ENCODE data around the gene POLR1G. TPM values are rescaled to one million over a fixed set of nuclear protein-coding genes. Genes with fewer than 3 reads are reported as not detected.
A peak's percentile ranks its signal among the peaks of the same experiment; 100 is the strongest.

The POLR1G gene
- polyA plus RNA-seq, 3 donors: 0.81 to 1.5 (median 1.1) TPM

GRCh38 chr19:45364696-45365095 is 41.7 kb upstream of the POLR1G start:
- Histone ChIP-seq H3K27ac (ENCODE audit: low read depth in 1 of 2, low read length in 2 of 2) (no peak overlapping the region), H3K4me1 (ENCODE audit: control insufficient read depth in 1 of 2, insufficient read depth in 2 of 2, low read length in 2 of 2) (peaks cover 2% of the 10 kb centered on the region in 2 donors), H3K9me3 (replicated peaks in 1 of 2; ENCODE audit: control insufficient read depth in 1 of 2, insufficient read depth in 1 of 2, low read length in 2 of 2) (no peaks in the 10 kb centered on the region), H3K4me3 (replicated peaks in 1 of 3; ENCODE audit: low read depth in 2 of 3, low read length in 3 of 3) (no peak overlapping the region), H4K20me1 (ENCODE audit: insufficient read depth, low read length) (no peaks in the 10 kb centered on the region), H3K79me2 (ENCODE audit: insufficient read depth, low read length) (no peaks in the 10 kb centered on the region), H3K9ac (ENCODE audit: insufficient read depth, low read length, poor library complexity, severe bottlenecking) (no peak overlapping the region), H3K36me3 (replicated peaks in 1 of 2; ENCODE audit: control insufficient read depth in 1 of 2, insufficient read depth in 2 of 2, low read length in 2 of 2) (peaks cover 26 to 32% of the 10 kb centered on the region in 2 donors), H3K4me2 (replicated peaks; ENCODE audit: extremely low read depth, low read length, poor library complexity, severe bottlenecking) (no peak overlapping the region), H3K27me3 (ENCODE audit: control insufficient read depth in 2 of 2, insufficient read depth in 2 of 2, low read length in 2 of 2) (no peaks in the 10 kb centered on the region), H2AFZ (ENCODE audit: insufficient read depth, low read depth, low read length, poor library complexity, severe bottlenecking) (no peak overlapping the region)
- TF ChIP-seq CTCF (IDR thresholded peaks at IDR 0.05): no peak
- Mint-ChIP-seq H3K27me3 (ENCODE audit: low read depth in 3 of 3) (no peaks in the 10 kb centered on the region), H3K4me1 (peaks cover 8% of the 10 kb centered on the region), H3K9me3 (no peaks in the 10 kb centered on the region), H3K4me3 (no peak overlapping the region), H3K27ac (no peak overlapping the region), H3K36me3 (peaks cover 23 to 56% of the 10 kb centered on the region in 2 donors)
- DNase-seq: no peak
- intact Hi-C loops (cut with micrococcal nuclease): no loop called here
- WGBS (ENCODE audit: insufficient coverage): 90% methylated on average over 12 of the region's 12 CpGs

- Mint-ChIP-seq H3K27me3 (ENCODE audit: low read depth in 3 of 3) (peaks cover 0 to under 1% (median 0%) of the 10 kb centered on the region in 3 donors), H3K27ac (peak overlapping the region in 1 of 7 donors; percentile 35), H3K4me3 (no peak overlapping the region), H3K9me3 (peaks cover 0 to 2% (median 0%) of the 10 kb centered on the region in 7 donors), H3K4me1 (peaks cover 13% of the 10 kb centered on the region), H3K36me3 (peaks cover 9 to 26% of the 10 kb centered on the region in 2 donors)
- H3K27ac ChIP-seq (ENCODE audit: low read depth in 1 of 2, low read length in 2 of 2): no peak overlapping the region
- intact Hi-C loops (cut with micrococcal nuclease): no loop called here
- no peaks in the 10 kb centered on the region for H3K27me3 ChIP-seq (ENCODE audit: control insufficient read depth in 2 of 2, insufficient read depth in 2 of 2, low read length in 2 of 2)
- H3K4me1 ChIP-seq (ENCODE audit: control insufficient read depth in 1 of 2, insufficient read depth in 2 of 2, low read length in 2 of 2): peaks cover 7 to 11% of the 10 kb centered on the region in 2 donors
- no peaks in the 10 kb centered on the region for H3K79me2 ChIP-seq (ENCODE audit: insufficient read depth, low read length)
- H3K36me3 ChIP-seq (replicated peaks in 1 of 2; ENCODE audit: control insufficient read depth in 1 of 2, insufficient read depth in 2 of 2, low read length in 2 of 2): peaks cover 8 to 12% of the 10 kb centered on the region in 2 donors
- no peak overlapping the region for H2AFZ ChIP-seq (ENCODE audit: insufficient read depth, low read depth, low read length, poor library complexity, severe bottlenecking)
- no peak for TF ChIP-seq CTCF (IDR thresholded peaks at IDR 0.05)
- WGBS (ENCODE audit: insufficient coverage): 100% methylated on average over 4 of the region's 4 CpGs
- H4K20me1 ChIP-seq (ENCODE audit: insufficient read depth, low read length): no peaks in the 10 kb centered on the region
- no peak overlapping the region for H3K4me3 ChIP-seq (replicated peaks in 1 of 3; ENCODE audit: low read depth in 2 of 3, low read length in 3 of 3)
- no peak overlapping the region for H3K4me2 ChIP-seq (replicated peaks; ENCODE audit: extremely low read depth, low read length, poor library complexity, severe bottlenecking)
- no peaks in the 10 kb centered on the region for H3K9me3 ChIP-seq (replicated peaks in 1 of 2; ENCODE audit: control insufficient read depth in 1 of 2, insufficient read depth in 1 of 2, low read length in 2 of 2)
- no peak for DNase-seq
- no peak overlapping the region for H3K9ac ChIP-seq (ENCODE audit: insufficient read depth, low read length, poor library complexity, severe bottlenecking)
Measured at GRCh38 chr19:45368127-45368526, 38.3 kb upstream of the POLR1G start.
